Caco-2 (cell line): ENCODE data around the gene CTRB2. TPM values are rescaled to one million over a fixed set of nuclear protein-coding genes. Genes with fewer than 3 reads are reported as not detected.

Experiments used
- BruUV-seq: library from RNA; stranded (reverse); fragments of 400-500 nt; replicated peaks from 2 replicates; lab custom pipeline; 2021; lab: Mats Ljungman, UMichigan
- CTCF ChIA-PET: fragments of 300-600 bp; sonication (Branson Sonifier 250); formaldehyde crosslinking; loops from one replicate; lab custom pipeline; 2022; ENCODE audit warnings: antibody characterized with exemption; lab: Charles Lee
- POLR2A ChIA-PET: fragments of 300-600 bp; sonication (Branson Sonifier 250); formaldehyde crosslinking; loops from one replicate; lab custom pipeline; 2022; ENCODE audit warnings: antibody characterized with exemption; lab: Charles Lee
- DNase-seq, 2 experiments: peaks; one replicate each; pipeline versions ENCODE4 v3.0.0 to v3.0.0-alpha.2; 2020 to 2022
- H3K27me3 ChIP-seq: replicated peaks from 2 replicates; pipeline ENCODE4 v1.6.0; 2011; ENCODE audit warnings: low read length; ENCODE audit not compliant: control insufficient read depth, insufficient read depth
- H3K36me3 ChIP-seq: 2 replicates; pipeline ENCODE4 v1.5.1; 2011; ENCODE audit warnings: low read length; ENCODE audit not compliant: control insufficient read depth, insufficient read depth
- H3K4me1 ChIP-seq: fragments of 250-450 bp; sonication (Bioruptor Pico); 2 replicates; pipeline ENCODE4 v1.5.1; 2020; ENCODE audit warnings: mild to moderate bottlenecking
- H3K4me3 ChIP-seq: 2 replicates; pipeline ENCODE4 v1.5.1; 2011; ENCODE audit warnings: low read depth, mild to moderate bottlenecking, control low read depth, low read length
- H3K9me3 ChIP-seq: fragments of 250-450 bp; sonication (Bioruptor Pico); 2 replicates; pipeline ENCODE4 v1.5.1; 2020; ENCODE audit warnings: mild to moderate bottlenecking, moderate library complexity
- H3K27ac Mint-ChIP-seq: one replicate; pipeline ENCODE4 v1.8.0; 2022; ENCODE audit warnings: mixed read lengths; ENCODE audit not compliant: unreplicated experiment
- H3K27me3 Mint-ChIP-seq: one replicate; pipeline ENCODE4 v1.8.0; 2022; ENCODE audit warnings: mixed read lengths; ENCODE audit not compliant: insufficient read depth, unreplicated experiment
- H3K36me3 Mint-ChIP-seq: one replicate; pipeline ENCODE4 v1.8.0; 2022; ENCODE audit warnings: mild to moderate bottlenecking, mixed read lengths; ENCODE audit not compliant: insufficient read depth, unreplicated experiment
- H3K4me1 Mint-ChIP-seq: one replicate; pipeline ENCODE4 v1.8.0; 2022; ENCODE audit warnings: low read depth, mixed read lengths; ENCODE audit not compliant: unreplicated experiment
- H3K4me3 Mint-ChIP-seq: one replicate; pipeline ENCODE4 v1.8.0; 2022; ENCODE audit warnings: mild to moderate bottlenecking, moderate library complexity, mixed read lengths; ENCODE audit not compliant: unreplicated experiment
- H3K9me3 Mint-ChIP-seq: one replicate; pipeline ENCODE4 v1.8.0; 2022; ENCODE audit warnings: mixed read lengths; ENCODE audit not compliant: unreplicated experiment
- CTCF ChIP-seq, 2 experiments: fragments of 200-600 bp in 1 of 2; IDR thresholded peaks; 1 replicate in 1 of 2; 2 replicates in 1 of 2; pipeline versions ENCODE4 v1.5.1 to v1.8.0; 2011 to 2022; ENCODE audit warnings: antibody characterized with exemption in 1 of 2, control low read depth in 1 of 2, inconsistent platforms in 1 of 2, low read depth in 1 of 2, low read length in 1 of 2, mild to moderate bottlenecking in 1 of 2, moderate library complexity in 1 of 2; ENCODE audit not compliant: insufficient read depth in 1 of 2, severe bottlenecking in 1 of 2, unreplicated experiment in 1 of 2
- intact Hi-C: fragments of 100-400 bp; cut with micrococcal nuclease; formaldehyde crosslinking; loops from one replicate; pipeline ENCODE4 v1.10.0; 2022; ENCODE audit not compliant: unreplicated experiment
- total RNA-seq: library from RNA; stranded (reverse); gene quantifications from 2 replicates; pipeline ENCODE4 v1.2.3, GENCODE V29; 2022

CTRB2 gene
- total RNA-seq, 1 experiment from 2014 or later: not detected

- no peak overlapping the region for H3K4me3 ChIP-seq
- intact Hi-C loops: loop anchor here (5.0 kb wide), 1 partner anchor 34 kb away; no protein-coding TSS in a partner anchor
- no peak for DNase-seq
- peaks cover 96% of the 10 kb centered on the region for H3K36me3 Mint-ChIP-seq
- H3K4me1 ChIP-seq: no peaks in the 10 kb centered on the region
- no peak overlapping the region for H3K4me3 Mint-ChIP-seq
- H3K4me1 Mint-ChIP-seq: peaks cover 13% of the 10 kb centered on the region
- no peaks in the 10 kb centered on the region for H3K9me3 Mint-ChIP-seq
- H3K9me3 ChIP-seq: no peaks in the 10 kb centered on the region
- no peaks in the 10 kb centered on the region for H3K27me3 Mint-ChIP-seq
- ChIA-PET CTCF (interaction anchor here (0.5 kb wide), 1 partner anchor 75 kb away, joined by 4 read pairs; no protein-coding TSS in a partner anchor), POLR2A (no interaction called here)
- BruUV-seq: no TSS peak
- no peaks in the 10 kb centered on the region for H3K27me3 ChIP-seq
- peaks cover 3% of the 10 kb centered on the region for H3K36me3 ChIP-seq
- no peak for TF ChIP-seq CTCF (IDR thresholded peaks at IDR 0.05; ENCODE audit: insufficient read depth in 1 of 2, low read depth in 1 of 2, low read length in 1 of 2, severe bottlenecking in 1 of 2, unreplicated experiment in 1 of 2)
- H3K27ac Mint-ChIP-seq: no peak overlapping the region
Observed at GRCh38 chr16:75231570-75231969, 24.6 kb upstream of the CTRB2 start.

- Mint-ChIP-seq H3K36me3 (peaks cover 100% of the 10 kb centered on the region), H3K4me3 (no peak overlapping the region), H3K27ac (no peak overlapping the region), H3K27me3 (no peaks in the 10 kb centered on the region), H3K9me3 (no peaks in the 10 kb centered on the region), H3K4me1 (peaks cover 13% of the 10 kb centered on the region)
- no peaks in the 10 kb centered on the region for H3K9me3 ChIP-seq
- intact Hi-C loops: loop anchor here (5.0 kb wide), 1 partner anchor 33 kb away; no protein-coding TSS in a partner anchor
- ChIA-PET POLR2A (interaction anchor here (0.7 kb wide), 1 partner anchor 151 kb away, joined by 6 read pairs; no protein-coding TSS in a partner anchor), CTCF (interaction anchor here (0.6 kb wide), 1 partner anchor 376 kb away, joined by 3 read pairs; no protein-coding TSS in a partner anchor)
- no TSS peak for BruUV-seq
- DNase-seq: no peak
- no peaks in the 10 kb centered on the region for H3K4me1 ChIP-seq
- no peaks in the 10 kb centered on the region for H3K27me3 ChIP-seq
- TF ChIP-seq CTCF (IDR thresholded peaks at IDR 0.05; ENCODE audit: insufficient read depth in 1 of 2, low read depth in 1 of 2, low read length in 1 of 2, severe bottlenecking in 1 of 2, unreplicated experiment in 1 of 2): no peak
- peaks cover 3% of the 10 kb centered on the region for H3K36me3 ChIP-seq
- H3K4me3 ChIP-seq: no peak overlapping the region
Observed at GRCh38 chr16:75230471-75231110, 23.6 kb upstream of the CTRB2 start.

GRCh38 chr16:75229172-75230031, 22.4 kb upstream of the CTRB2 start:
- Mint-ChIP-seq H3K27ac (no peak overlapping the region), H3K9me3 (no peaks in the 10 kb centered on the region), H3K4me3 (no peak overlapping the region), H3K4me1 (peaks cover 13% of the 10 kb centered on the region), H3K36me3 (peaks cover 100% of the 10 kb centered on the region), H3K27me3 (peaks cover 2% of the 10 kb centered on the region)
- intact Hi-C loops: loop anchor here (5.0 kb wide), 1 partner anchor 32 kb away; no protein-coding TSS in a partner anchor
- BruUV-seq: no TSS peak
- Histone ChIP-seq H3K4me3 (no peak overlapping the region), H3K4me1 (no peaks in the 10 kb centered on the region), H3K36me3 (peaks cover 3% of the 10 kb centered on the region), H3K27me3 (no peaks in the 10 kb centered on the region), H3K9me3 (no peaks in the 10 kb centered on the region)
- CTCF ChIA-PET: interaction anchor here (0.6 to 1.9 kb wide), 3 partner anchors 30 to 377 kb away, joined by 3 to 8 read pairs (median 3); no protein-coding TSS in a partner anchor
- TF ChIP-seq CTCF (IDR thresholded peaks at IDR 0.05; ENCODE audit: insufficient read depth in 1 of 2, low read depth in 1 of 2, low read length in 1 of 2, severe bottlenecking in 1 of 2, unreplicated experiment in 1 of 2): no peak
- POLR2A ChIA-PET: no interaction called here
- no peak for DNase-seq
